D721Med (cell line): ENCODE results near the gene EPS8.
A peak's percentile ranks its signal among the peaks of the same experiment; 100 is the strongest.

Experiments used
- DNase-seq: peaks from one replicate; pipeline ENCODE4 v3.0.0; 2011; ENCODE audit warnings: low spot score; ENCODE audit not compliant: insufficient read length
- FAIRE-seq: peaks from 2 replicates; lab custom pipeline; 2011; peaks lifted over from hg19 to GRCh38; lab: Jason Lieb, UNC
- CTCF ChIP-seq: IDR thresholded peaks from 2 replicates; pipeline ENCODE4 v1.5.1; 2012; ENCODE audit warnings: mild to moderate bottlenecking, control low read depth; ENCODE audit not compliant: insufficient read depth; ENCODE audit errors: missing control alignments

The EPS8 gene

GRCh38 chr12:15729097-15729496, 60.1 kb downstream of the EPS8 start:
- DNase-seq (no peak), FAIRE-seq (no peak)
- no peak for TF ChIP-seq CTCF

- no peak for TF ChIP-seq CTCF
- DNase-seq (no peak), FAIRE-seq (no peak)
Measured at GRCh38 chr12:15728118-15728598, 61.0 kb downstream of the EPS8 start.

- TF ChIP-seq CTCF, result no peak
- DNase-seq, result no peak
- no peak for FAIRE-seq
Measured at GRCh38 chr12:15726878-15727150, 62.4 kb downstream of the EPS8 start.

- TF ChIP-seq CTCF, result no peak
- FAIRE-seq (peak; percentile 51), DNase-seq (no peak)
Measured at GRCh38 chr12:15726027-15726877, 62.9 kb downstream of the EPS8 start.

- no peak for TF ChIP-seq CTCF
- no peak for DNase-seq
Measured at GRCh38 chr12:15722951-15723350, 66.2 kb downstream of the EPS8 start.

GRCh38 chr12:15721316-15722115, 67.7 kb downstream of the EPS8 start:
- FAIRE-seq, result no peak
- TF ChIP-seq CTCF, result no peak
- no peak for DNase-seq

More at GRCh38 chr12:15722951-15723350, 66.2 kb downstream of the EPS8 start:
- FAIRE-seq, result no peak
